NCI-H2081 treated with DMSO at 0.1 percent for 48 hours (cell line): ENCODE measurements around the gene PDZRN3.

Experiments used
- DNase-seq: peaks from one replicate; lab custom pipeline; 2025; lab: John Stamatoyannopoulos, UW

The PDZRN3 gene

GRCh38 chr3:73622091-73622805 lies 2.5 kb downstream of the PDZRN3 start:
- no peak for DNase-seq

DNA sequence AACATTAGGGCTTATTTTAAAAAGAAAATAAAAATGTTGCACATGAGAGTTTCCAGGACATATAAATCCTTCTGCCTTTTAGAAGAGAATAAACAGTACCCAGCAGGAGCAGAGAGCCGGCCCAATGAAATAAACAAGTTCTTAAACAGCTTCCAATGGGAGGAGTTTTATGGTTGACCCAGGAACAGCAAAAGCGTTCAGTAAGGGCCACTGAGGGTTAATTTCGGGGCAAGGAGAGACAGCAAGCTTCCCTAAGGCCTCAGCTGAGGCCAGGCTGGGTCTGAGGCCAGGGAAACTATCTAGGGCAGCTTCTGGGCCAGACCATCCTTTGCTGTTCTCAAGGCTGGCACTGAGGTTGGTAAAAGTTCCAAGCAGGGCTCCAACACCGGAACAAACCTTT lies 3.4 kb downstream of the PDZRN3 start:
- DNase-seq = no peak

GRCh38 chr3:73618461-73618860 lies 6.3 kb downstream of the PDZRN3 start:
- no peak for DNase-seq

GRCh38 chr3:73616056-73616455 lies 8.7 kb downstream of the PDZRN3 start:
- no peak for DNase-seq

DNA sequence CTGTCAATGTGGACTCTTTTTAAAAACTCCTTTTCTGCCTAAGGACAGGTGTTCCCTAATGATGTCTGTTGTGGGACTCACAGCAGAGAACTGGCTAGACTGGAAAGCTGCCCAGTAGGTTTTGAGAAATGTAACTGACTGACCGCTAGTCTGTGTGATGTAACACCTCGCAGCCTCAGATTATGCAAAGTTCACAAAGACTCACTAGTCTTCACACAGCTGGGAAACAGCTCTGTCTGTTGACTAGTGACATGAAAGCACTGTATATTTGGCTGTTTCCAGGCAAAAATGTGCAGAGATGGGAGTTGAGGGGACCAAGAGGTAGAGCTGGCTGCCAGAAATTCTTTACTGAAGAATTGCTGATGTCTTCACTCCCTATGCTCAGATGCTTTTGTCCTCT lies 10.3 kb downstream of the PDZRN3 start:
- no peak for DNase-seq

- DNase-seq = no peak
These were observed 13.6 kb downstream of the PDZRN3 start for GRCh38 chr3:73611176-73611575.

DNA sequence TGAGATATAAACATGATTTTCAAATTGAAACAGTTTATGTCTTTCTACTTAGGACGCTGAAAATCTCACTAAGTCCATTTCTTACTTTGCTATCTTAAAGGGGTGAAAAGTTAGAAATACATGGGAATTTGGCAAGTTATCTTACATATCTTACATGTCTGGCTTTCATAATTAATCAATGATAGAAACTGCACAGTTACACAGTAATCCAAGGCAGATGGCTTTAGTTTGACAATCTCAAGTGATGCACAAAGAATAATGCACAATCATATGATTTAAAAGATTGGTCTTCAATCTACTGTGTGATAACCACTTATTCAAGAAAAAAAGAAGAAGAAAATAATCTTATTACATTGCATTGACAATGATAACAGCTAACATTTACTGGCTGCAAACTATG lies 14.2 kb downstream of the PDZRN3 start:
- DNase-seq = no peak

- DNase-seq = no peak
These were observed 15.1 kb downstream of the PDZRN3 start for GRCh38 chr3:73609655-73610054.

DNA sequence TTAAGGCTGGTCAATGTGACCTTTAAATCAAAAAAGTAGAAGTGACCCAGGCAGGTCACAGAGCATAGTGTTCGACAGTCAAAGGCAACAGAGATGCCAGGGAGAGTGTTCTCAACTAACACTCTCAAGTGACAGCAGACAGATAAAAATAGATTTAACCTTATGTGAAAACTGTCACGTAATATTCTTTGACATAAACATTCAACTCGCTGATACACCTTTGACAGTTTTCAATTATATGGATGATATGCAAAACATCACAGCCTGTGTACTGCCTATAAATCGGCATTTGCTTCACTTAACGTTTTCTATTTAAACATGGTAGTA lies 15.5 kb downstream of the PDZRN3 start:
- DNase-seq = no peak

GRCh38 chr3:73608456-73609314 lies 16.1 kb downstream of the PDZRN3 start:
- DNase-seq = no peak

GRCh38 chr3:73605861-73606260 lies 18.9 kb downstream of the PDZRN3 start:
- no peak for DNase-seq

DNA sequence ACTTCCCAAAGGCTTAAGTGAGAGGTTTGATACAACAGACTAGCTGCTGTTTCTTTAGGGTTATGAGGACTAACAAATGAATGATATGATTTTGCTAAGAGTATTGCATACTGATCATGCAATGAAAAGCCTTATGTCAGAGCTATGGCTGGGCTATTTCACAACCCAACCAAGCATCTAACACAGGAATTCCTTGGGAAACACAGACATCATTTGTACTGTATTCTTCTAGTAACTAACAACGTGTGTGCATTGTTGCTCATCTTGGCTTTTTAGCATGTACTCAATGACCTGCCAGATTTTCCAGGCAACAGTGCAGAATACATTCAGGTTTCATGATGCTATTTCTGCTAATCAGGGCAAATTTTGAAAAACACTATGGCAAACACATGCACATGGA lies 19.3 kb downstream of the PDZRN3 start:
- DNase-seq = no peak

DNA sequence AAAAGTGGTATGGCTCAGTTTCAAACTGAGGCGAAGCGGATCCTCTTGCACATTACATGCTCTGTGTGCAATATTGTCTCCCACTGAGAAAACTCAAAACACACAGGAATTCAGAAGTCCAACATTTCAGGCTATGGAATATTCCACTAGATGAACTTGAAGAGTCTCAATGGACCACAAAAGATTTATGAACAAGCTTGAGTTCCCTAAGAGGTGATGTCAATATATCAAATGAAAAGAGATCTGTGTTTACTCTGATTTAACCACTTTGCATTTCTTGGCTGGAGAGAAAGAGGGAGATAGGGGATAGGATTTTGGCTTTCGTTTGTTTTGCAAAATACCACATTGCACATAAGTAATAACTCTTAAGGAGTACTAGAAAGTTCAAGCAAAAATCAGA lies 20.3 kb downstream of the PDZRN3 start:
- DNase-seq = no peak

DNA sequence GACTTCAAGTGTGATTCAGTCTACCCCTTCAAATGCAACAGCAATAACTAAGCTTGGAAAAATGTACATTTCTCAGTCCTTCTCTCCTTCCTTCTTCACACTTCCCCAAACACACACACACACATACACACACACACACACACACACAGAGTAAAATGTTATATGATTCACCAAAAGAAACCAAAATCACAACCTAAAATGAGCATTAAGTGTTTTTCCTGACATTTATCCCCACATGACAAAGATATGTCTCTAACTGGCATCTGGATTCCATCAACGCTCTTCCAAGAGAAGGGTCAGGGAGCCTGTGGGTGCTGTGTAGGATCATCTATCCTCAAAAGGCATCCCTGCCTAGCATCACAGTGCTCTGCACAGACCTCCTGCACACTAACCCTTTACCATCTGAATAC lies 21.0 kb downstream of the PDZRN3 start:
- DNase-seq = no peak

- no peak for DNase-seq
These were observed 22.6 kb downstream of the PDZRN3 start for GRCh38 chr3:73602170-73602569.

GRCh38 chr3:73601481-73601880 lies 23.3 kb downstream of the PDZRN3 start:
- DNase-seq = no peak

- DNase-seq = no peak
These were observed 23.7 kb downstream of the PDZRN3 start for GRCh38 chr3:73601011-73601410.

DNA sequence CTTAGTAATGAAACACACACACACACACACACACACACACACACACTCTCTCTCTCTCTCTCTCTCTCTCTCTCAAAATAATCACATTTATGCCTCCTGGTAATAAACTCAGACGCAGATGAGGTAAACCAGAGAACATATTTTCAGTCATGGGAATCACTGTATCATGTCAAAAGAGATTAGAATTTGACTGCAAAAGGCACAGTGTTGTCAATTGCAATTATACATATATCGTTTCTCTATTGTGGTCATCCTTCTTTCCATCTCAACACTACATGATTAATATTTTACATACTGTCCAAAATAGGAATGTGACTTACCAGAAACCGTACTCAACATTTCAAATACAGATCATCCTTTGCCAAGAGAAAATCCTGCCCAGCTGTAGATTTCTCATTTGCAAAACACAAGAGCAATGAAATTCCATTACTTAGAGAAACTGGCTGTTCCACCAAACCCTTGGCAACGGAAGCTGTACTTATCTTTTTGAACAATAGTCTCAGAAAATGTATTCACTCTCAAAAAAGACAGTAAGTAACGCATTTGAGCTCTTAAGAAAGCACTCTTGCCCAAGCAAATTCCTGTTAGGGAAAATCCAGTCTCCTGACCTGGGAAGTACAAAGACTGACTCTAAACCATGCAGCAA lies 24.3 kb downstream of the PDZRN3 start:
- DNase-seq = no peak

DNA sequence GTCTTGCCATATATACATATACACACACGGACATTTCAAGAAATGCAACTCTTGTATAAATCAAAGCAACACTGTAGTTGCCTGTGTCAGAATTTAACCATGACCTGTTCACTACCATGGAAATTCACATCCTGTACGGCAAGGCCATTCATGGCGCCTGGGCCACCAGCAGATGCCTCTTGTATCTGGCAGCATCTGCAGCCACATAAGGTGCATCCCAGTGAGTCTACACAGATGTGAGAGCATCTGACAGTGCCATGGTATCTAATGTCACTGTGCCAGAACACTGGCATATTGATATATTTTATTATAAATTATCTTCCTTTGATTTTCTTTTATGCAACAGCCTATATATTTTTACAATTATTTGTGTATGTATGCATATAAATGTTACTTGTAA lies 25.1 kb downstream of the PDZRN3 start:
- DNase-seq = no peak

DNA sequence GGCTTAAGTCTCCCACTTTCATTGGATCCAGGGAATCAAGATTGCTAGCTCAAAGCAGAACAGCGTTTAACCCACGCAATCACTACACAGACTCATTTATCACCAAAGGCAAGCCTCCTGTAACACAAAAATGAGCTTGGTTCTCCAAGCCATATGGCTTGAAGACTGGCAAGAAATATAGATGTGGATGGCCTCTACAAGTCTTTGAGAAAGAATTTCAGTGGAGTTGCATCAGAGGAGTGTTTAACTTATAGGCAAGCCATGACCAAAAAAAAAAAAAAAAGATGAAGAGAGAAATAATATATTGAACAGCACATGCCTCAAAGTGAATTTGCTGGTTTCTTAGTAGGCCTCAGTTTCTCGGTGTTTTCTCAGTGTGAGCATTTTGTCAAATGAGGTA lies 27.3 kb downstream of the PDZRN3 start:
- DNase-seq = no peak

GRCh38 chr3:73592154-73593144 lies 32.3 kb downstream of the PDZRN3 start:
- peak; percentile 80 for DNase-seq

DNA sequence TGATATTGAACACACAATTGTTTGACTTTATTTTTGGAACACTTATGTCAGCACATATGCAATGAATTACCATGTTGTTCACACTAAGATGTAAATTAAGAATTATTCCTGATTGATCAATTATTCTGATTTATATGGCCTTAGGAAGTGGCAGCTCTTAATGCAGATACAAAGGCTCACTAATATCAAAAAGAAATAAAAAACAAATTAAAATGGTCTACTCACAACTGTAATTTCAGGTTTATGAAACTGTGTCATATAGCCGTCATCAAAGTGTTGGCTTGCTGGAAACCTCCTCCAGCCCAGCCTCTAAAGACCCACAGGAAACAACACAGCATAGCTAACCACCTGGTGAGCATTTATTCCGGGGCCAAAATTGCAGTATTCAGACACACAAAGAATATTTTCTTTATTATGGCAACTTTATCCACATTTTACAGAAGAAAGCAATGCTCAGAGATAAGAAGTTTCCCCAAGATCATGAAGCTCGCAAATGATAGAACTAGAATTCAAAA lies 33.4 kb downstream of the PDZRN3 start:
- DNase-seq = no peak
